Transverse colon (tissue), 3 donors: ENCODE results near the gene GARNL3.

Source experiments
- CTCF ChIP-seq, 5 experiments: fragments of 200-600 bp in 3 of 5; fragments of 450-650 bp in 2 of 5; sonication (generic) in 3 of 5; IDR thresholded peaks; 1 replicate in 2 of 5; 2 replicates in 3 of 5; pipeline ENCODE4 v1.5.1; 2016 to 2017; ENCODE audit warnings: antibody characterized with exemption in 5 of 5, inconsistent platforms in 3 of 5, mild to moderate bottlenecking in 2 of 5, moderate library complexity in 1 of 5
- EP300 ChIP-seq: sonication (generic); formaldehyde crosslinking; IDR thresholded peaks from one replicate; pipeline ENCODE4 v1.6.1; 2017; ENCODE audit warnings: antibody characterized with exemption, low read depth

- no peak for TF ChIP-seq CTCF (IDR thresholded peaks at IDR 0.05)
- TF ChIP-seq EP300 = no peak
These were observed 1.3 kb upstream of the GARNL3 start for GRCh38 chr9:127263237-127263636.
